Vagina (tissue), 2 donors: ENCODE data around the gene TGFB2. TPM values are rescaled to one million over a fixed set of nuclear protein-coding genes. Genes with fewer than 3 reads are reported as not detected.

Experiments
- DNase-seq, 2 donors: peaks; one replicate each; pipeline ENCODE4 v3.0.0-alpha.2; 2017; ENCODE audit errors: extremely low spot score in 2 of 2
- H3K27ac ChIP-seq: fragments of 200-600 bp; sonication (generic); one replicate; pipeline ENCODE4 v1.5.1; 2019
- H3K27me3 ChIP-seq: fragments of 200-600 bp; sonication (generic); one replicate; pipeline ENCODE4 v1.5.1; 2019
- H3K36me3 ChIP-seq, 2 donors: fragments of 200-600 bp; sonication (generic); one replicate each; pipeline ENCODE4 v1.5.1; 2017 to 2019
- H3K4me1 ChIP-seq: fragments of 200-600 bp; sonication (generic); one replicate; pipeline ENCODE4 v1.5.1; 2019
- H3K4me3 ChIP-seq, 2 donors: fragments of 200-600 bp; sonication (generic); 1 replicate in 1 of 2; 2 replicates in 1 of 2; pipeline ENCODE4 v1.5.1; 2016 to 2019
- H3K9me3 ChIP-seq: fragments of 200-600 bp; sonication (generic); one replicate; pipeline ENCODE4 v1.5.1; 2019
- CTCF ChIP-seq, 3 experiments: fragments of 450-650 bp in 2 of 3; fragments of 200-600 bp in 1 of 3; sonication (generic) in 1 of 3; IDR thresholded peaks; one replicate each; pipeline ENCODE4 v1.5.1; 2017 to 2019; ENCODE audit warnings: antibody characterized with exemption in 3 of 3, mild to moderate bottlenecking in 2 of 3, moderate library complexity in 2 of 3
- POLR2A ChIP-seq, 2 donors: fragments of 450-650 bp; IDR thresholded peaks; one replicate each; pipeline ENCODE4 v1.6.1; 2017; ENCODE audit warnings: antibody characterized with exemption in 2 of 2, mild to moderate bottlenecking in 2 of 2, moderate library complexity in 2 of 2
- POLR2AphosphoS5 ChIP-seq, 2 donors: sonication (generic); formaldehyde crosslinking; IDR thresholded peaks; one replicate each; pipeline ENCODE4 v1.9.0; 2017; ENCODE audit warnings: antibody characterized with exemption in 2 of 2, mild to moderate bottlenecking in 2 of 2, low read depth in 1 of 2; ENCODE audit not compliant: insufficient read depth in 1 of 2
- intact Hi-C: fragments of 100-400 bp; cut with DNase I; formaldehyde crosslinking; loops from one replicate; pipeline ENCODE4 v1.15.1; 2023
- total RNA-seq: library from RNA; depleted of rRNA; stranded (reverse); fragments of >200 nt; gene quantifications from one replicate; pipeline ENCODE4 v1.2.3, GENCODE V29; 2016

Gene TGFB2
- total RNA-seq, 1 donor from 2014 or later, result 16.9 TPM

- H3K27ac ChIP-seq, result no peak overlapping the region
- H3K9me3 ChIP-seq, result no peaks in the 10 kb centered on the region
- no peak for DNase-seq
- H3K4me1 ChIP-seq, result no peaks in the 10 kb centered on the region
- H3K27me3 ChIP-seq, result no peaks in the 10 kb centered on the region
- no peak overlapping the region for H3K4me3 ChIP-seq
- TF ChIP-seq POLR2A (IDR thresholded peaks at IDR 0.05) (no peak), CTCF (IDR thresholded peaks at IDR 0.05) (no peak), POLR2AphosphoS5 (IDR thresholded peaks at IDR 0.05; ENCODE audit: insufficient read depth in 1 of 2, low read depth in 1 of 2) (no peak)
- intact Hi-C loops, result no loop called here
- H3K36me3 ChIP-seq, result no peaks in the 10 kb centered on the region
Observed at GRCh38 chr1:218394416-218394815, 49.3 kb downstream of the TGFB2 start.

GRCh38 chr1:218394989-218395388 lies 49.9 kb downstream of the TGFB2 start:
- no peaks in the 10 kb centered on the region for H3K9me3 ChIP-seq
- H3K4me1 ChIP-seq, result no peaks in the 10 kb centered on the region
- TF ChIP-seq CTCF (IDR thresholded peaks at IDR 0.05), result no peak
- no peak for TF ChIP-seq POLR2A (IDR thresholded peaks at IDR 0.05)
- no peak for TF ChIP-seq POLR2AphosphoS5 (IDR thresholded peaks at IDR 0.05; ENCODE audit: insufficient read depth in 1 of 2, low read depth in 1 of 2)
- DNase-seq, result no peak
- intact Hi-C loops, result no loop called here
- H3K27ac ChIP-seq, result no peak overlapping the region
- no peak overlapping the region for H3K4me3 ChIP-seq
- no peaks in the 10 kb centered on the region for H3K36me3 ChIP-seq
- H3K27me3 ChIP-seq, result no peaks in the 10 kb centered on the region

GRCh38 chr1:218395916-218396315 lies 50.8 kb downstream of the TGFB2 start:
- H3K4me3 ChIP-seq, result no peak overlapping the region
- no peaks in the 10 kb centered on the region for H3K27me3 ChIP-seq
- intact Hi-C loops, result no loop called here
- H3K36me3 ChIP-seq, result no peaks in the 10 kb centered on the region
- TF ChIP-seq POLR2AphosphoS5 (IDR thresholded peaks at IDR 0.05; ENCODE audit: insufficient read depth in 1 of 2, low read depth in 1 of 2) (no peak), POLR2A (IDR thresholded peaks at IDR 0.05) (no peak), CTCF (IDR thresholded peaks at IDR 0.05) (no peak)
- H3K27ac ChIP-seq, result no peak overlapping the region
- DNase-seq, result no peak
- no peaks in the 10 kb centered on the region for H3K9me3 ChIP-seq
- H3K4me1 ChIP-seq, result no peaks in the 10 kb centered on the region

- no peak overlapping the region for H3K4me3 ChIP-seq
- peaks cover 11% of the 10 kb centered on the region for H3K4me1 ChIP-seq
- no peaks in the 10 kb centered on the region for H3K9me3 ChIP-seq
- H3K27me3 ChIP-seq, result no peaks in the 10 kb centered on the region
- no peak overlapping the region for H3K27ac ChIP-seq
- intact Hi-C loops, result no loop called here
- TF ChIP-seq POLR2AphosphoS5 (IDR thresholded peaks at IDR 0.05; ENCODE audit: insufficient read depth in 1 of 2, low read depth in 1 of 2) (no peak), CTCF (IDR thresholded peaks at IDR 0.05) (no peak), POLR2A (IDR thresholded peaks at IDR 0.05) (no peak)
- DNase-seq, result no peak
- H3K36me3 ChIP-seq, result no peaks in the 10 kb centered on the region
Observed at GRCh38 chr1:218397752-218398339, 52.7 kb downstream of the TGFB2 start.

DNA sequence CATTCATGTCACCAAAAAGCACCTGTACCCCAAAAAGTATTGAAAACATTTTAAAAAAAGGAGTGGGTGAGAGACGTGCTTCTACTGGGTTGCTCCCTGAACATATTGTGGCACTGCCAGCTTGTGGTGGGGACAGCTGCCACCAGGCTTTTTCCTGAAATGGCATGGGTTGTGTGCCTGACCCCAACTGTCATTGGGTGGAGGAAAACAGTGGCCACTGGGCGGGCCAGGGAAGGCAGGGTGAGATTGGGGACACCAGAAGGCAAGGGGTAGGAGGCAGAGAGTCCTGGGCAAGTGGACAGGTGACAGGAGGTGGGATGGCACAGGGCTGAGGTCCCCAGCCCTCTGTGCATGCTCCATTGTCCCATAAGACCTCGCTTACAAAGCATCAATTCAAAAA lies 55.5 kb downstream of the TGFB2 start:
- no peak for DNase-seq
- H3K4me3 ChIP-seq, result no peak overlapping the region
- intact Hi-C loops, result no loop called here

More for the DNA sequence above, 55.5 kb downstream of the TGFB2 start:
- TF ChIP-seq CTCF (IDR thresholded peaks at IDR 0.05) (no peak), POLR2A (IDR thresholded peaks at IDR 0.05) (no peak), POLR2AphosphoS5 (IDR thresholded peaks at IDR 0.05; ENCODE audit: insufficient read depth in 1 of 2, low read depth in 1 of 2) (no peak)
- Histone ChIP-seq H3K4me1 (peaks cover 14% of the 10 kb centered on the region), H3K27me3 (no peaks in the 10 kb centered on the region), H3K9me3 (no peaks in the 10 kb centered on the region), H3K27ac (no peak overlapping the region), H3K36me3 (no peaks in the 10 kb centered on the region)
